Tongue (tissue), 2 donors: ENCODE measurements around the gene SORBS1. TPM values are rescaled to one million over a fixed set of nuclear protein-coding genes. Genes with fewer than 3 reads are reported as not detected.

Experiments
- DNase-seq: peaks from one replicate; pipeline ENCODE4 v3.0.0-alpha.2; 2015
- total RNA-seq: library from RNA; depleted of rRNA; stranded (reverse); fragments of >200 nt; gene quantifications from one replicate; pipeline ENCODE4 v1.2.3, GENCODE V29; 2014

Gene SORBS1
- total RNA-seq, 1 donor from 2014 or later = 74.8 TPM

DNA sequence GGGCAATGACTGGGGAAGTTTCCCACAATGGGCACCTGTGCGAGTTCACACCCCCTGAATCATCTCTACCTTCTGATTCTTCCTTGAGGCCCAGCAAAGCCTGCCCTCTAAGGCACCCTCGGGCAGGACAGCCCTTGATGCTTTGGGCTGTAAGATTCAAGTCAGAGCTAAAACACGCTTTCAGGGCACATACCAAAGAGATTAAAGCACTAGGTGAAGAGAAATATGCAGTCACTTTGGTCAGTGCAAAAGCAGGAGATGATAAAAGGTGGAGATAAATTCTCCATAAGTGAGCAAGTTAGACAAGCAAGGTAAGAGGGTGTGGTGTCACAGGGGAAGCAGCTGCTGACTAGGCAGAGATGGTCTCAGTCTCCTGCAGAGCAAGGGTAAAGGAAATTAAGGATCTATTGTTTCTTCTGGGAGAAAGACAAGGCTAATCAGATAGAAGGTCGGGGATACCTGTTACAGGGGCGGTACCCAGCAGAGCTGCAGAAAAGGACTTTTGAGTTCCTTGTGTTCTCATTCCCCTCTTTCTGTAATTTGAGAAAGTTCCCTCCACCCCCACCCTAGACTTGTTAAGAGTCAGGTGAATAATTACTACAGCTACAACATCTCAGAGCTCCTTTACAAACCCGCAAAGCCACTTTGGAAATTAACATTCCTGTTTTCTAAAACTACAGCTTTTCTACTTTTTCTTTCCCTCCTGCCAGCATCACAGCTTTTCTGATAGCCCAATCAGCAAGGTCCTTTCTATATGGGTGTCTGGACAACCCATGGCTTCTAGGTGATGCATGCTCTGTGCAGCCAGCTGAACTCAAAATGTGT is 296.7 kb downstream of the SORBS1 start:
- DNase-seq = no peak

GRCh38 chr10:95263864-95264226 is 297.3 kb downstream of the SORBS1 start:
- no peak for DNase-seq

DNA sequence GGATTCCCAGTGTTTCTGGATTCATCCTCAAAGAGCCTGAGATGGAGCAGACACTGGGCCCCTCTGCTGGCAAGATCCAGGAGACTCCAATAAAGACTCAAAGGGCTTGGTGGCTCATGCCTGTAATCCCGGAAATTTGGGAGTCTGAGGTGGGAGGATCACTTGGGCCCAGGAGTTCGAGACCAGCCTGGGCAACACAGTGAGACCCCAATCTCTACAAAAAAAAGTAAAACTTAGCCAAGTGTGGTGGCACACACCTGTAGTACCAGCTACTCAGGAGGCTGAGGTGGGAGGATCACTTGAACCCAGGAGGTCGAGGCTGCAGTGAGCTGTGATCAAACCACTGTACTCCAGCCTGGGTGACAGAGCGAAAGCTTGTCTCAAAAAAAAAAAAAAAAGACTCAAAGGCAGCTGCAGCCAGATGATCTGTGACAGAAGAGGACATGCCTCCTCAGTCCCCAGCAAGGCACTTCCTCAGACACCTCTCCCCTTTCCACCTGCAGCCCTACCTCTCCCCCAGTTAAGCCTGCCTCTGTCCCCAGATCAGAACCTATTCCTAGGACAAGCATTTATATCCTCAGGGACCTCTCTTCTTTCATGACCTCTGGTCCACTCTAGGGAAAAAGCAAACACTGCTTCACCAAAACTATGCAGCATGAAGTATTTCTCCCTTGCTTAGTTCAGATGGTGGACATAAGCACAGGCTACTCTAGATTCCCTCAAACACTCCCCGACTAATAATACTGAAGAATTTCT is 298.2 kb downstream of the SORBS1 start:
- DNase-seq = no peak

DNA sequence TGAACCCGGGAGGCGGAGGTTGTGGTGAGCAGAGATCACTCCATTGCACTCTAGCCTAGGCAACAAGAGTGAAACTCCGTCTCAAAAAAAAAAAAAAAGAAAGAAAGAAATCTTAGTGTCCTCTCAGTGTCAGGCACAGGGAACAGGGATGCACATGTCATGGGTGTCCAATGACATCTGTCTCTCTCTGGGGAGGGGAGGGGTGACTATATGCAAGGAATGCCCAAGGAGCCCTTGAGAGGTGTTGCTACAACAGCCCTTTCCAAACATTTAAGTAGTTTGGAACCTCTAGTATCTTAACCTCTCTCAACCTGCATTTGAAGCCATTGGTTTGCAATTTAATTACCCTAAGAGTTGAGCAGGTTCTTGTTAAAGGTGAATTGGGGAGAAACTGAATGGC is 299.2 kb downstream of the SORBS1 start:
- no peak for DNase-seq

Other genes starting within 250 kb of the SORBS1 start
- gene ALDH18A1, start 95.3 kb upstream of the SORBS1 start, total RNA-seq = 54.3 TPM
- 25.2 TPM for gene TCTN3, start 132.6 kb upstream of the SORBS1 start, total RNA-seq
- 33.5 TPM for gene ENTPD1, start 194.8 kb upstream of the SORBS1 start, total RNA-seq